Measurements from ENCODE around the gene MYRIP.

The MYRIP gene

GRCh38 chr3:40200692-40201316 lies 391.4 kb downstream of the MYRIP start:
- DNase-seq = no peak

GRCh38 chr3:40201770-40202169 lies 392.4 kb downstream of the MYRIP start:
- DNase-seq = no peak

GRCh38 chr3:40206522-40206921 lies 397.1 kb downstream of the MYRIP start:
- DNase-seq = no peak

- no peak for DNase-seq
These were observed 398.4 kb downstream of the MYRIP start for GRCh38 chr3:40207796-40208195.

GRCh38 chr3:40208251-40208650 lies 398.8 kb downstream of the MYRIP start:
- DNase-seq = no peak

GRCh38 chr3:40211579-40211978 lies 402.2 kb downstream of the MYRIP start:
- no peak for DNase-seq

GRCh38 chr3:40213556-40213955 lies 404.1 kb downstream of the MYRIP start:
- DNase-seq = no peak

GRCh38 chr3:40215015-40215414 lies 405.6 kb downstream of the MYRIP start:
- no peak for DNase-seq

GRCh38 chr3:40216471-40216870 lies 407.1 kb downstream of the MYRIP start:
- DNase-seq = no peak

GRCh38 chr3:40223856-40224255 lies 414.4 kb downstream of the MYRIP start:
- no peak for DNase-seq

- no peak for DNase-seq
These were observed 415.5 kb downstream of the MYRIP start for GRCh38 chr3:40224796-40225515.

- no peak for DNase-seq
These were observed 417.2 kb downstream of the MYRIP start for GRCh38 chr3:40226636-40227035.

GRCh38 chr3:40228792-40229350 lies 419.5 kb downstream of the MYRIP start:
- no peak for DNase-seq

GRCh38 chr3:40229386-40229785 lies 420.0 kb downstream of the MYRIP start:
- no peak for DNase-seq

- DNase-seq = no peak
These were observed 420.6 kb downstream of the MYRIP start for GRCh38 chr3:40229963-40230362.

GRCh38 chr3:40230382-40230781 lies 421.0 kb downstream of the MYRIP start:
- DNase-seq = no peak

GRCh38 chr3:40232626-40233025 lies 423.2 kb downstream of the MYRIP start:
- DNase-seq = no peak

GRCh38 chr3:40237159-40237558 lies 427.8 kb downstream of the MYRIP start:
- DNase-seq = no peak

GRCh38 chr3:40237889-40238571 lies 428.6 kb downstream of the MYRIP start:
- no peak for DNase-seq

GRCh38 chr3:40240921-40241320 lies 431.5 kb downstream of the MYRIP start:
- no peak for DNase-seq

GRCh38 chr3:40242216-40242615 lies 432.8 kb downstream of the MYRIP start:
- DNase-seq = no peak

- DNase-seq = no peak
These were observed 433.2 kb downstream of the MYRIP start for GRCh38 chr3:40242638-40243037.

- DNase-seq = no peak
These were observed 433.6 kb downstream of the MYRIP start for GRCh38 chr3:40243056-40243455.
